Breast epithelium (tissue), 3 donors: ENCODE data around the gene POLE3.

Experiments
- CTCF ChIP-seq, 3 donors: fragments of 450-650 bp; IDR thresholded peaks; one replicate each; pipeline ENCODE4 v1.5.1; 2016 to 2017; ENCODE audit warnings: antibody characterized with exemption in 3 of 3, mild to moderate bottlenecking in 3 of 3, moderate library complexity in 3 of 3
- POLR2A ChIP-seq: fragments of 450-650 bp; IDR thresholded peaks from one replicate; pipeline ENCODE4 v1.6.1; 2016; ENCODE audit warnings: antibody characterized with exemption, mild to moderate bottlenecking, moderate library complexity
- POLR2AphosphoS5 ChIP-seq, 3 donors: sonication (generic); formaldehyde crosslinking; IDR thresholded peaks; one replicate each; pipeline ENCODE4 v1.6.1; 2017; ENCODE audit warnings: antibody characterized with exemption in 3 of 3

- TF ChIP-seq CTCF (IDR thresholded peaks at IDR 0.05), result no peak
- TF ChIP-seq POLR2AphosphoS5 (IDR thresholded peaks at IDR 0.05), result no peak
- TF ChIP-seq POLR2A, result no peak
Measured at GRCh38 chr9:113393281-113393680, 17.2 kb downstream of the POLE3 start.
